SKM-1 treated with dmso at 0.1 percent for 144 hours (cell line): ENCODE results near the gene FGFBP1.

ENCODE experiments used
- DNase-seq: peaks from one replicate; lab custom pipeline; 2025; ENCODE audit not compliant: unreplicated experiment; lab: John Stamatoyannopoulos, UW

The FGFBP1 gene

DNA sequence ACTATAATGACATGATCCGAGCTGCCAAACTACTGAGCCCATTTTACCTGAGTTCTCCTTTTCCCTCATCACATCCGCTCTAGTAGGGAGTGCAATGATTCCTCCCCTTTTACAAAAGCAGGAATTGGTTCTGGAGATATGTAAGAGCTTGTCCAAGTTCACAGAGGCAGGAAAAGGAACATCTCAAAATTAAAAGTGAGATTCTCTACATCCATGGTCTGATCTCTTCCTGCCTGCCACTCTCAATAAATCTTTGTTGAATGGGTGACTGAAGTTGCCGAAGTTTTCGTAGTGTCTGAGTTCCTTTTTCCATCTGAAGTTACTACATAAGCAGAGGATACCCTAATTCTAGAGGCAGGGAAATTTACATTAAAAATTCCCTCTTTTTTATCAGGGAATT is at the start of gene FGFBP1:
TSS of gene FGFBP1 (minus strand) at position 101 of the 400 bp plus-strand sequence. CDS start 2,108 bp downstream, outside the sequence.
- no peak for DNase-seq

DNA sequence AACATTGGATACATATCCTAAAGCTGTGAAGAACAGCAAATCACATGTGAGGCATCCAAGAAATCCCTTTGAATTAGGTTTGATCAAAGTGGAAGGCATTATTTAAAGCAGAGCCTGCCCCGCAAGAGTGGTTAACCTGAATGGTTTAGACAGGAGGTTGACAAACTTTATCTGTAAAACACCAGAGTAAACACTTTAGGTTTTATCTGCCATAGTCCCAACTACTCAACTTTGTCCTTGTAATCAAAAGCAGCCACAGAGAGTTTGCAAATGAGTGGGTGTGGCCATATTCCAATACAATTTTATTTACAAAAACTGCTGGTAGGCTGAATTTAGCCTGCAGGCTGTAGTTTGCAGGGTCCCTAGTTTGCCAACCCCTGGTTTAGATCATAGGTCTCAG is 49.7 kb upstream of the FGFBP1 start:
- DNase-seq = no peak

DNA sequence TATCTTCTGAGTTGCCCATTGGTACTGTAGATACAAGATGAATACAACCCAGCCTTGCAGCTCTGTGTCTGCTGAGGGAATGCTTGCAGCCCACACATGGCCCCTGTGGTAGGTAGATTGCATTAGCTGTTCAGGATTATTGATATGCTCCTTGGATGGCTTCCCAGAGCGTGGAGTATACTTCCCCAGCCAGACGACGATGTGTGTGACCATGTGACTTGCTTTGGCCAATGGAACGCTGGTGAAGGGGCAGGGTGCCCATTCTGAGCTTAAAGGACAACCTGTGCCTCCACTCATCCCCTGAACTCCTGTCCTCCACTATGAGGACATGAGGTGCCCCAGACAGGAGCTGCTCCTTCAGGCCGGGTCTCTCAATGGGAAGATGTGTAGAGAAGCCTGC is 48.4 kb upstream of the FGFBP1 start:
- no peak for DNase-seq

DNA sequence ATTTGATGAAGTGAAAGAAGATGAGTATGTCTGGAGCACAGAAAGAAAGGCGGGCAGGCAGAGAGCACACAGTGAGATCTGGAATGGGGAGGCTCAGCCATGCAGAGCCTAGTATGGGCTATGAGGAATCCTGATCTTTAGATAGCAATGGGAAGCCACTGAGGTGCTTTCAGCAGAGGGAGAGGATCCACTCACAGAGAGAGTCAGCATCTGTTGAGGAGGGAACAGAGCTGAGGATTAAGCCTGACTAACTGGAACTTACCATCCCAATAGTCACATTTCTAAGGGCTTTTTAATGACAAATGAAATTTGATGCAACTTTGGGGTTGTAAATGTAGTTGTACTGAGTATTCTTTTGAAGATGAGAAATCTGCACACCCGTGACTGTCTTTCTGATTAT is 45.1 kb upstream of the FGFBP1 start:
- DNase-seq = no peak

DNA sequence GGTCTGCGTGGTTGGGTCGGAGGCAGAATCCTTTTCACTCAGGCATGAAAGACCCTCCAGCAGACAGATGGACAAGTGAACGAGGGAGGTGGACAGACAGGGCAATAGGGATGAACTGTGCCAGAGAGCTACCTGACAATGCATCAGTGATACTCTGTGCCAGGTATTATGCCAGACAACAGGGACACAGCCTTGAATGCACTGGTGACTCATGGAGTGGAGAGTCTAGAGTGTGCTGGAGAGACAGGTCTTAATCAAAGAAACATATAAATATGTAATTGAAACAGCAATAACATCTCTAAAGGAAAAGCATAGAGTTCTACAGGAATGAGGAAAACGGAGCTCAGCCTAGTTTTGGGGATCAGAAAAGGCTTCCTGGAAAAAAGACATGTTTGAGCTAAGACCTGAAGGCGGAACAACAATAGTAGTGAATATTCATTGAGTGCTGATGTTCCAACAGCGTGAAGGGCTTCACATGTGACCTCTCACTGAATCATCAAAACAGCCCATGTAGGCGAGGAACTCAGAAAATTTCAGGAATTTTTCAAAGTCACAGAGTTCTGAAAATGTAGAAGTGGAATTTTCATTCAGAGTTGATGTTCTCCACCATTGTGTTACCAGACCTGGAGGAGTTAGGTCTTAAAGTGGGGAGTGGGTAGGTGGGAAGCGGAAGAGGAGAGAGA is 44.4 kb upstream of the FGFBP1 start:
- no peak for DNase-seq

DNA sequence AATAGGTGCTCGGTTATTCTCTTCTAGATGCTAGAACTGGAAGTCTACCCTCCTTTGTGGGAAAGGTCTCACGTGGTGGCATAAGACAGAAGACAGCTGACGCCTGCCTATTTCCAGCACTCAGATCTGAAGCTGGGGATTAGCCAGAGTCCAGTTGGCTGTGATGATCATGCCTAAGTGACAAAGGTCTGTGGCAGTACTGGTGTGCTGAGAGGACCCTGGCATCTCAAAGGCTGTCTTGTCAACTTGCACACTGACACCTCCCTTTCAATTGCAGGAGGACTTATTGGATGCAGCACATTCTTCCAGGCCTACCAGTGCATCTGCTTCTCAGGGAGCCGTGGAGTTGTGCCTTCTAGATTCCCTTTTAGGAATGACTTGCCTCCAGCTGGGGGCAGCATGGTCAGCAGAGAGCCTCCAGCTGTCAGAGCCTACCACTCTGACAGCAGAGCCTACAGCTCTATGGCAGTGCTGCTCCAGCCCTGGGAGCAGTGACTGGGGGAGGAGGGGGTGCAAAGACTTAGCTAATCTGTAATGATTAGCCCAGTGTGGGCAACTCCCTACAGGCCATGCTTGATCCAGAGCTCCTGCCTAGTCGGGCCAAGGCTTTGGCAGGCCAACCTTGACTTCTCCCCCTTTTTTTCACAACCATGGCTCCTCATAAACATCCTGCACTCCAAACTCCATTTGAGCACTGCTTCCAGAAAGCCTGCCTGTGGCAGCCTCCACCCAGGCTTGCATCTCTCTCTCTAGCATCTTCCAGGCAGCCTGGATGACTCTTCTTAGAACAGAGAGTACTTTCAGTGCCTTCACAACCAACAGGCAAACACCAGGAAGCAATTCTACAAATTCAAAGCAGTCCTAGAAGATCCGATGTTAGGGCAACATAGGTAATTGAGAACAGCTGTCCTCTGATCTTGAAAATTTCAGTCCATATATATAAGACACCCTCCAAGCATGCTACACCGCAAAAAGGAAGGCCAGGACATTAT is 38.2 kb upstream of the FGFBP1 start:
- no peak for DNase-seq

DNA sequence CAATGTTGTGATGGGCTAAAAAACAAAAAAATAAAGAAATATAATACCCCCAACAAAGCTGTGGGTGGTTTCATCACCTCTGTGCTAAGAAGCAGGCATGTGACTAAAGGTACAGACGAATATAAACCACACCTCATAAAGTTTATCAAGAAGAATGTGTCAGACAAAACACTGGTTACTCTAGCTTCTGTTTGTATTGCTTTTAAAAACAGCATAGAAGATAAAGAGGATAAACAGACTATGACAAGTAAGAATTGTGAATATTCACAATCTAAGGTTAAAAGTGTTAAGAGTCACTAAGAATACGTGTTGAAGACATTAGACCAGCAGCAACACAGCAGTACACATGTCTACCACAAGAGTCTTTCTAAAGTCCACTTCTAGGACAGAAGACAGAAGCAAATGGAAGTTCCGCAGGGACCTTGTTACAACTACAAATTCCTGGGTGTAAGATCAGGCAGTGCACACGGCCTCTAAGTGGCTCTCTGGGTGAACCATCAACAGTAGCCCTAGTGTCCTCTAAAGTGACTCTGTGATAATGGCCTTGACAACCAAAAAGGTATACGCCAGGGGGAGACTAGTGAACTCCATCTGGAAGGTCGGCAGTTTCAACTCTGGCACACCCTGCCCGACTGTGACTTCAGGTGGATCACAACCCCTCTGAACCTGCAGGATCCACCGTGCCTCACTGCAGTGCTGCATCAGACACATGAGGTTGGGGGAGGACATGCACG is 32.7 kb upstream of the FGFBP1 start:
- DNase-seq = no peak

DNA sequence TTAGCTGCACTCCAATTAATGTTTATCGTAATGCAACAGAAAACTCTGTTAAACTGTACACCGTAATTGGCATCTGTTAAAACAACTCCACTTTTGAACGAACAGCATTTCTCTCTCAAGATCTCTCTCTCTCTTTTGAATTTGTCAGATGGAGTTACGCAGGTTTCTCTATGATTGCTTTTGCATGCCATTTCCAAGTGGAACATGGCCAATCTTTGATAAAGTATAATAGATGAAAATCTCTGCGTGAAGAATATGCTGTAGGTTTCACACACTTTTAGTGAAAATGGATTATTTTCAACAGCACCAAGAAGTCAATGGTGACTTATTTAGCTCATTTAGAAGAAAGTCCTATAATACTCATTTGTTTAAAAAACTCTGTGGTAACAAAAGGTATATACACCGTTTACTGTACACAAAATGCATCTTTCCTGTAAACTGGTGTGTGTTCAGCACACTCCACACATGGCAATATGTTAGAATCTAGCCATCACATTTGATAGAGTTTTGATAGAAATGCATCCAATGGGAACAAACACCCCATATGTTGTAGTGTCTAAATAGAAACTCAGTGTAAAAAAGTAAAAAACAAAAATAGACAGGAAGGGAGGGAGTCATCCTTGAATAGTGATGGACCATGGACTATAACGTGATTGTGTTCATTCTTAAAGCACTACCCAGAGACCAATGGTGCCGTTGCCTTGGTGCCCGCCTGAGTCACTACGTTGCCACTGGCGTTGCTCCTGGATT is 30.2 kb upstream of the FGFBP1 start:
- no peak for DNase-seq

DNA sequence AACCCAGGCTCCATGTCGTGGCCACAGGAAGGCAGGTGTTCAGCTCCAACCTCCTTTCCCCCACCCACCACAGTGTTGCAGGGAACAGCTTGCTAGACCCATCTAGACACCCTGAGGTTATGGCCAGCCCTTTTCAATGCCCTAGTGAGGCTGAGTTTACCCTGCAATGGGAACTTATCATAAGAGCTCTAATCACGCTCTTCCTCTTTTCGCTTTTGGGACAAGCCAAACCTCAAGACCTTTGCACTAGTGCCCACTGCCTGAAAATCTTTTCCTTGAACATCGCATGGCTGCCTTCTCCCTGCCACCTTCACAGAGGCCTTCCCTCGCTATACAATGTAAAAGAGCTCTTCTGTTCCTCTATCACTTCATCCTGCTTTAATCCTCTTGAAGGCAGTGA is 26.8 kb upstream of the FGFBP1 start:
- DNase-seq = no peak

DNA sequence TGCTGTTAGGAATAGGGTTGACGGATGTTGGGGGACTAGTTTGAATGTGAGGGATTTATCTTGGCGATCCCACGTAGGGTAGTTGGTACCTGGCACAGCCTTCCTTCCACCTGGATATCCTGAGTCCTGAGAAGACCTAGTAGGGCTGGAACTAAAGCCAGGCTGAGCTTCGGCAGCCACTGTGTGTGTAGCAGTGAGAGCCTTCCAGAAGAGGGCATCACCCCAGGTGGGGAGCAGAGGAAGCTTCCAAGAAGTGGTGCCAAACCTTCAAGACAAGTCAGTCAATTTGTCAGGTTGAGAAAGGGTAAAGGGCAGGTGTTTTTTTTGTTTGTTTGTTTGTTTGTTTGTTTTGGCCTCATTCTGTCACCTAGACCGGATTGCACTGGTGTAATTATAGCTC is 25.6 kb upstream of the FGFBP1 start:
- no peak for DNase-seq

DNA sequence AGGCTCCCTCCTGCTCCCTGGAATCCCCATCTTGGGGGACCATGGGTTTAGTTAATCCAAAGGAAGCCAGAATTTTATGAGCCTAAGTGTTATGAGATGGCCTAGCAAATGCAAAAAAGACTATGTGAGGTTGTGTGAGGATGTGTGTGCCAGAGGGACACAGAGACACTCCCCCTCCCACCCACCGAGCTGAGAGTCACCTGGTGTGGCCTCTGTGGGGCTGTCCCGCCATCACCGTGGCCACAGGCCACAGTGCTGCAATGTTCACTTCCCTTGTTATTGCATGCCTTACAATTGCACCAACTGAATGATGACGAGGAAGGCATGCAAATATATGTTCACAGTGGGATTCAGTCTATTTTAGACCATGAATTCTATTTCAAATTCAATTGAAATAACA is 25.0 kb upstream of the FGFBP1 start:
- DNase-seq = no peak

DNA sequence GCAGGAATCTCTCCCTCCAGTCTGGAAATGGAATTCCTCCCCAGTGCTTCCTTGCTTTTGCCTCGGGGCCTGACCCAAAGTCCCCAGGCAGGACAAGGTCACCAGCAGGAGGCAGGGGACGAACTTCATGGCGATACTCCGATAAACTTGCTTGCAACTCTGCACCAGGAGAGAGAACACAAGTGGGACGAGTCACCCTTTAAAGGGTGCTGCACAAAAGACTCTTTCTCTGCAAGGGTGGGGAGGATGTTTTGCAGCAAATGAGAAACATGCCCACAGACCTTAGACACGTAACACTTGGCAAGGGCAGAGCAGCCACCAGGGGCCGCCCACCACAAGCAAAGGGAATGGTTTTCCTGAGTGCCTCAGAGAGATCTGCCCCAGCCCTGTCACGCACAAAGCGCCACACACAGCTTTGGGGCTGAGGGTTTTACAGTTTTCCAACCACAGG is 24.5 kb upstream of the FGFBP1 start, which contains the start of gene FGFBP2:
TSS of gene FGFBP2 (minus strand) at position 175 of the 451 bp plus-strand sequence. CDS start at position 129, 46 bp downstream.
- DNase-seq = peak; percentile 16

DNA sequence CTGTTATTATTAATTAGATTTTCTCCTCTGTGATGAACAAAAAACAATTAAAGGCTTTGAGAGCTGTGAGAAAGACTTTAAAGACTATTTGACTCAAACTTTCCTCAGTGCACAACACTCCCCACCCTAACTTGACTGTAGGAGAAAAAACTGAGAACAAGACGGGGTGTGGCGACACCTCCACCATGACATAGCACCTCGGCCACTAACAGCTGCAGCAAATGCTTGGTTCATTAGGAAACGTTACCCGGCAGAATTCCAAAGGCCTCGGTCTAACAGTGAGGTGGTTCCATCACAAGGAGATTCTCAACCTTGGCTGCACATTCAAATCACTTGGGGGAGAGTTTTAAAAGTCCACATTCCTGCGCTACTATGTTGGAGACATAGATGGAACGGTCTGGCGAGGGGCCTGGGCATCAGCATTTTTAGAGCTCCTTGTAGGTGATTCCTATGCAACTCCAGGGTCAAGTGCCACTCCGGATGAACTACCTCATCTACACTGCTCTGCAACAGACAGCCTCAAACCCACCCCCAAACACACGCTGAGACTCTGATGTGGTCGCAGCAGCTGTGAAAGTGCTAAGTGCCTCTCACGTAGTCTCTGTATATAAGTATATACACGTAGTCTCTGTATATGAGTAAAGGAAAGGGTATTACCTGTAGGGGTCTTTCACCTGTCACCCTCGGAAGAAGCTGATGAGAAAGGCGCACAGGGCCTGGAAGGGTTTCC is 23.4 kb upstream of the FGFBP1 start:
- DNase-seq = no peak

DNA sequence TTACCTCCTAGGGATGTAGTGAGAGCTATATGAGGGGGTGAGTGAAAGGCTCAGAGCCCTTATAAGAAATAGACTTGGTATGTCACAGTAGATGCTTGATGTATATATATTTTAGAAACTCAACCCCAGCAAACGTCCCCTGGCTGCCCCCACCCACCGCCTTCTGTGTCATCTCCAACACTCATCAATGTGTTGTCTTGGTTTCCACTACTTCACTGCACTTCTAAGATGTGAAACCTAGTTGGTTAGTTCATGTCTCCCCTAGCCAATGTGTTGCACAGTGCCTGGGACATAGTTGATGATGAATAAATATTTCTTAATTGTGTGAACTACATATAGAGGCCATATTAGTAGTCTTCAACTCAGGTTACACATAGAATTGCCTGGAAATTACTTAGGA is 20.0 kb upstream of the FGFBP1 start:
- no peak for DNase-seq

DNA sequence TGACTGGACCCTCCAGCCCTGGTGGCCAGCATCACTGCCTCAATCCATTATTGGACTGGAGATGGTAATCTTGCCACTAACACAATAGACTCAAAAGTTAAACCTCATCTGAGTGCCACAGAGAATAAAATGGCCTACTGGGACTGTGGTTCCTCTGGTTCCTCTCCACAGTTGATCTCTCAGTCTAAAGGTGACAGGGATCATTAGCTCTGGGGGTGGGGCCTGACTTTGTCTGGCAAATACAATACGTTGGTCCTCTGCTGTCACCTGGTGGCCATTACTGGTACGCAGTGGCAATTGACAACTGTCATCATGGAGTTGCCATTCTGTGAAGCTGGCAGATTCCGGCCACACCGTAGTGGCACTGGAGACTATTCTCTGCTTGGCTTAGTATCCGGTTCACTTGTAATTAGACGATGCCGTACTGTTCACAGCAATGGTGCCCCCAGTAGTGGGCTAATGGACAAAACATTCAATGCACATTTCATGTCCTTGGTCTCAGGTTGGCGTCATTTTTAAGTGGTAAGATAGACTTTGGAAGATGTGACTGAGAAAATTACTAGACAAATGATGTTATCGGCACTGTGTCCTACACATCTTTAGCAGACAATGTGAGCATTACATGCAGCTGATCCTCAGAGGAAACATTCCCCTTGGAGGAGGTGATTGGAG is 17.8 kb upstream of the FGFBP1 start:
- DNase-seq = peak; percentile 69

DNA sequence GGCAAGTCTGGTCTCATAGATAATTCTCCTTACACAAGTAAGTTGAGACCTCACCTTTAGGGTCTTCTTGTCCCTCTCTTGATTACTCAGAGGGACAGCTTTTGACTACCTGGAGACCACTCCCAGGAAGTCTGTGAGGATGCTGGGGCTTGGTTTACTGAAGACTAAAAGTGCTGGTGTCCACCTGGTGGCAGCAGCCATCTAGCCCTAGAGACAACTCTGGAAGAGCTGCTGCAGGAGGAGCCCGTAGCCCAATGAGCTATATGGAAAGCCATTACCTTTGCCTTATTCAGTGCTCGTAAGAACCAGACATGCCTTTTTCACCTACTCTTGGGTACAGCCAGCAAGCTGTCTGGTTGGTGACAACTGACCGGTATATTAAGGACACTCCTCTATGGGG is 17.1 kb upstream of the FGFBP1 start:
- DNase-seq = no peak

DNA sequence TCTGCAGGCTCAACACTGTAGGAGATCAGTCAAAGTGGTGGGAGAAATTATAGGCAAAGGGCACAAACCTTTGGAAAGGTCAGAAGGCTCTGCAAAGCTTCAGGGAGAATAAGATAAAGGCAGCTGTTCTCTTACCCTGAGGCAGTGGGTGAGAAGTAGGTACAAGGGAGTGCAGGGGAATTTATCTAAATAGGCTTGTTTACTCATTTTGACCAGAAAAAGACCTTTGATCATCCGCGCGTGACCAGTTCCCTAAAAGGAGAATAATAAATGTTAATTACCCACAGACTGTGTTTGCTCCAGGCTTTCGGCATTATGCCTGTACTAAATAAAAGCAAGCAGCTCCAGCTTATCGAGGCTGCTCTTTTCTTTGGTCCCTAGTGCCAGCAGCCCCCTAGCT is 15.1 kb upstream of the FGFBP1 start:
- no peak for DNase-seq

DNA sequence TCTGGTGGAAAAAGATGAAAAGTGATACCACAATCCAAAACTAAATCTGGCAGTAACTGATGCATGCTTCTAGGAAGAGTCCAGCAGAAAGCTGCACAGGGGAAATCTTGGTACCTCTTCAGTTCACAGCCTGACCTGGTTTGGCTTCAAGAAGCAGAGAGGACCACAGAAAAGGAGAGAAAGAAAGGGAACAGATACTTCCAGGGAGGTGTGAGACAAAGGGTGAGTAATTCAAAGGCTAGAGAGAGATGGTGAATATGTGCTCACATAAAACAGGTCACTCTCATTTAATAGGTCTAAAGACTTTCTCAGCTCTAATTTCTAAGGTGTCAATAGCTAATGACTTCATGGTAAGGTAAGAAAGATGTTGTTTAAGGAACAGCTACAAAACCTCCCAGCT is 13.2 kb upstream of the FGFBP1 start:
- DNase-seq = no peak

DNA sequence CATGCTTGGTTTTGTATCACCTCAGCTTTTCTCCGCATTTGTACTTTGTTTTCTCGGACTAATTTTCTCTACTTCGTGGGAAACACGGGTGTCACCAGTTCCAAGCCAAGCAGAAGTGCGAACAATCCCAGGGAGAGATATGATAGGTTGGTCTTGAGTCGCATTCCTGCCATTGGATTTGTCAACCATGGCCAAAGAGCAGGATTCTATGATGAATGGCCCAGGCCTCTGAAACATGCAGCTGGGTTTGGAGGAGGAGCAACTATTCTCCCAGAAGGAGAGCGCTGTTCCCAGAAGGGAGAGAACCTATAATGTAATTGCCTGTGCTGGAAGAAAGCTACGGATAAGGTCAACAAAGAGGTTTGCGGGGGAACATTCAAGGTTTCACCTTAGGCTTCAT is 10.3 kb upstream of the FGFBP1 start:
- no peak for DNase-seq
